Measurements from ENCODE around the gene ENPP4.

ENPP4 gene

DNA sequence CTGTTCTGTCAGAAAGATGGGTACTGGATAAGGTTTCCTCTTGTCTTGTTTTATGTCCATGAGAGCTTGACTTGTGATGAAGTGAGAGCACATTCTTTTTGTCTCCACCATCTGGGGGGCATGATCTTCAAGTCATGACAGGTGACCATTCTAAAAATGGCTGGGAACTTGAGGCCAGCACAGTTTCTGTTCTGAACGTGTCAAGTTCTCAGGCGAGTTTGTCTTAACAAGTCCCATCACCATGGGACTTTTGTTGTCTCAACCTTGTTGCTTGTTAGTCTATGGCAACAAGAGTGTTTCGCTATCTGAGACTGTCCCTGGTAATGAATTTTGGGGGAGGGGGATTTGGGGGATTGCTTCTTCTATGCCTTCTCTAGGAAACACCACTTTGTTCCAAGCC is 25.6 kb upstream of the ENPP4 start:
- TF ChIP-seq, protein P1, sequence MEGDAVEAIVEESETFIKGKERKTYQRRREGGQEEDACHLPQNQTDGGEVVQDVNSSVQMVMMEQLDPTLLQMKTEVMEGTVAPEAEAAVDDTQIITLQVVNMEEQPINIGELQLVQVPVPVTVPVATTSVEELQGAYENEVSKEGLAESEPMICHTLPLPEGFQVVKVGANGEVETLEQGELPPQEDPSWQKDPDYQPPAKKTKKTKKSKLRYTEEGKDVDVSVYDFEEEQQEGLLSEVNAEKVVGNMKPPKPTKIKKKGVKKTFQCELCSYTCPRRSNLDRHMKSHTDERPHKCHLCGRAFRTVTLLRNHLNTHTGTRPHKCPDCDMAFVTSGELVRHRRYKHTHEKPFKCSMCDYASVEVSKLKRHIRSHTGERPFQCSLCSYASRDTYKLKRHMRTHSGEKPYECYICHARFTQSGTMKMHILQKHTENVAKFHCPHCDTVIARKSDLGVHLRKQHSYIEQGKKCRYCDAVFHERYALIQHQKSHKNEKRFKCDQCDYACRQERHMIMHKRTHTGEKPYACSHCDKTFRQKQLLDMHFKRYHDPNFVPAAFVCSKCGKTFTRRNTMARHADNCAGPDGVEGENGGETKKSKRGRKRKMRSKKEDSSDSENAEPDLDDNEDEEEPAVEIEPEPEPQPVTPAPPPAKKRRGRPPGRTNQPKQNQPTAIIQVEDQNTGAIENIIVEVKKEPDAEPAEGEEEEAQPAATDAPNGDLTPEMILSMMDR (IDR thresholded peaks at IDR 0.05; ENCODE audit: low read depth, low read length, poor library complexity, severe bottlenecking): no peak
- no peak for TF ChIP-seq EZH2phosphoT487 (IDR thresholded peaks at IDR 0.05; ENCODE audit: borderline replicate concordance, low read length)
- Histone ChIP-seq H4K20me1 (ENCODE audit: control insufficient read depth, insufficient read depth, low read depth, low read length) (no peaks in the 10 kb centered on the region), H3K4me1 (ENCODE audit: control insufficient read depth, low read length) (no peaks in the 10 kb centered on the region)

DNA sequence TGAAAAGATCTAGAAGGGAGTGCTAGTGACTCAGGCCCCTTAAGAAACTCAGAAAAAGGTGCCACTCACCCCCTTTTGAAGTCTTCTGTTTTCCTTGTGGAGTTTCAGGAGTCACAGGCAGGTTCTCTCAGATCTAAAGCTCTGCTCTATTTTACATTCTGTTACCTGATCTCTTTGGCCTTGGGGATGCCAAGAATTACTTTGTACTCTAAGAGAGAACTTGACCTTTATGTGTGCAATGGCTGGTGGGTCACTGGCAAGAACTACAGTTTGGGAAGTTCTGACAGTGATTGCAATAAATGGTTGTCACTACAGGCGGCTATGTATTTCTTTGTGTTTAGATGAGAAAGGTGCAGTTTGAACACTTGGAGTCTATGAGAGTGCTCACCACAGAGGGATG is 24.2 kb upstream of the ENPP4 start:
- H3K9me2 ChIP-seq (replicated peaks; ENCODE audit: control insufficient read depth, low read length): no peaks in the 10 kb centered on the region
- no peaks in the 10 kb centered on the region for H3K36me3 ChIP-seq (ENCODE audit: control insufficient read depth, low read length)
- no peaks in the 10 kb centered on the region for H3K79me2 ChIP-seq (ENCODE audit: control insufficient read depth, low read length)
- no peaks in the 10 kb centered on the region for H3F3A ChIP-seq (ENCODE audit: control insufficient read depth, insufficient read depth)
- H3K4me3 ChIP-seq (ENCODE audit: low read length): no peak overlapping the region
- TF ChIP-seq, protein P1 (IDR thresholded peaks at IDR 0.05; ENCODE audit: low read depth, low read length, poor library complexity, severe bottlenecking): no peak
- TF ChIP-seq EZH2phosphoT487 (IDR thresholded peaks at IDR 0.05; ENCODE audit: borderline replicate concordance, low read length): no peak
- H4K20me1 ChIP-seq (ENCODE audit: control insufficient read depth, insufficient read depth, low read depth, low read length): no peaks in the 10 kb centered on the region
- no peak overlapping the region for H3K4me2 ChIP-seq (ENCODE audit: low read length)
- no peaks in the 10 kb centered on the region for H3K27me3 ChIP-seq (ENCODE audit: control insufficient read depth, low read length)
- no peaks in the 10 kb centered on the region for H3K9me3 ChIP-seq (ENCODE audit: control insufficient read depth, insufficient read depth, low read length)
- no peak overlapping the region for H3K27ac ChIP-seq (ENCODE audit: low read depth, low read length)
- H3K4me1 ChIP-seq (ENCODE audit: control insufficient read depth, low read length): no peaks in the 10 kb centered on the region

More for the DNA sequence above, 25.6 kb upstream of the ENPP4 start:
- Histone ChIP-seq H3K4me3 (ENCODE audit: low read length) (no peak overlapping the region), H3K79me2 (ENCODE audit: control insufficient read depth, low read length) (no peaks in the 10 kb centered on the region), H3F3A (ENCODE audit: control insufficient read depth, insufficient read depth) (no peaks in the 10 kb centered on the region), H3K4me2 (ENCODE audit: low read length) (no peak overlapping the region), H3K27ac (ENCODE audit: low read depth, low read length) (no peak overlapping the region), H3K36me3 (ENCODE audit: control insufficient read depth, low read length) (no peaks in the 10 kb centered on the region), H3K27me3 (ENCODE audit: control insufficient read depth, low read length) (no peaks in the 10 kb centered on the region), H3K9me2 (replicated peaks; ENCODE audit: control insufficient read depth, low read length) (no peaks in the 10 kb centered on the region), H3K9me3 (ENCODE audit: control insufficient read depth, insufficient read depth, low read length) (no peaks in the 10 kb centered on the region)

DNA sequence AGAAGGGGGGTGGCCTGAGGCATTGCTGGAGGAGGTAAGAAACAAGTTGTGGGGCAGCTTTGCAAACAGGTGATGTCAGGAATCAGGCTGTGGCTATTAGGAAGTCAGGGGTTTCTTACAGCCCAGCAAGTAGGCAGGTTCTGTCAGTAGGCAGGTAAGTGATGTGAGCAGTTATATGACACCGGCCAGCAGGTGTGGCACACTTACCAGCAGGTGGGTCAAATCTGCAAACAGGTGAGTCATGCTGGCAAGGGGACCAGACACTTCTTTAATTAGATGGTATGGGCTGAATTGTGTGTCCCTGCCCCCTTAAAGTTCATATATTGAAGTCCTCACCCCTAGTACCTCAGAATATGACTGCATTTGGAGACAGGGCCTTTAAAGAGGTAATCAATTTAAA is 16.4 kb upstream of the ENPP4 start:
- no peaks in the 10 kb centered on the region for H3K9me2 ChIP-seq (replicated peaks; ENCODE audit: control insufficient read depth, low read length)
- no peaks in the 10 kb centered on the region for H3K79me2 ChIP-seq (ENCODE audit: control insufficient read depth, low read length)
- no peaks in the 10 kb centered on the region for H3K27me3 ChIP-seq (ENCODE audit: control insufficient read depth, low read length)
- H4K20me1 ChIP-seq (ENCODE audit: control insufficient read depth, insufficient read depth, low read depth, low read length): no peaks in the 10 kb centered on the region
- H3K36me3 ChIP-seq (ENCODE audit: control insufficient read depth, low read length): no peaks in the 10 kb centered on the region; the same call in 1 of the 2 replicates
- H3K9me3 ChIP-seq (ENCODE audit: control insufficient read depth, insufficient read depth, low read length): no peaks in the 10 kb centered on the region
- no peaks in the 10 kb centered on the region for H3K4me1 ChIP-seq (ENCODE audit: control insufficient read depth, low read length)
- no peak overlapping the region for H3K4me2 ChIP-seq (ENCODE audit: low read length)
- TF ChIP-seq, protein P1 (IDR thresholded peaks at IDR 0.05; ENCODE audit: low read depth, low read length, poor library complexity, severe bottlenecking): no peak
- TF ChIP-seq EZH2phosphoT487 (IDR thresholded peaks at IDR 0.05; ENCODE audit: borderline replicate concordance, low read length): no peak
- no peak overlapping the region for H3K4me3 ChIP-seq (ENCODE audit: low read length)
- no peaks in the 10 kb centered on the region for H3F3A ChIP-seq (ENCODE audit: control insufficient read depth, insufficient read depth)
- H3K27ac ChIP-seq (ENCODE audit: low read depth, low read length): no peak overlapping the region

Measured in DOHH2 (cell line).